B cell (primary cell): ENCODE results near the gene PHF13.

Experiments
- EZH2 ChIP-seq: IDR thresholded peaks from 2 replicates; pipeline ENCODE4 v1.6.1; 2012; ENCODE audit warnings: borderline replicate concordance, low read depth, mild to moderate bottlenecking, moderate library complexity, low read length; ENCODE audit not compliant: insufficient read depth, poor library complexity, severe bottlenecking
- TF ChIP-seq, protein P1 (sequence below): fragments of 200-600 bp; IDR thresholded peaks from one replicate; pipeline ENCODE4 v1.8.0; 2022; ENCODE audit warnings: antibody characterized with exemption, mild to moderate bottlenecking

DNA sequence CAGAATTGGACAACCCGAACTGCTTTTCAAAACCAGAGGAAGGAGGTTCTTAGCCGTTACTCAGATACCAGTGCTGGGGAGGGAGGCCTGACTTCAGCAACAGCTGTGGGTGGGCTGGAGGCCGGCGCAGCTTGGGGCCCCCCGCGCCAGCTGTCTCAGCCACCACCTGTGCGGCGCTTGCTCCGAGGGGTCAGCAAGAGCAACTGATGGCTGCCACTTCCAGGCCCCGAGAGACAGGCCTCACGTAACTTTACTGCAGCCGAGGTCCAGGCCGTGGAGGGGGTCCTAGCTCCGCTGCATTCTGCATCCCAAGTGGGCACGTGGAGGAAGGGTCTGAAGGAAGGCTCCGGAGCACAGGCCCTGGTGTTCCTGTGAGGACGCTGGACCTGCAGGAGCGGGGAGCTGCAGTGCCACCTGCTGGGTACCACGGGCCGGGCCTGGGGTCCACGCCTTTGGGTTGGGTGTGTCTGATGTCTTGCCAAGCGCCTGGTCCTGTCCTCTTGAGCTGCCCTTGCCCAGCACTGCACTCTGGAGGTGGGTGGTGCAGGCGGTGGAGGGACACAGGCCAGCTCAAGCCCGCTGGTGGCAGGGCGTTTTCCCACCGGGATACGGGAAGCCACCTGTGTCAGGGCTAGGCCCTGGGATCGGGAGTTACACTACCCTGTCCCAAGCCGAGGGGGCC, 21.0 kb downstream of the PHF13 start:
- TF ChIP-seq, protein P1, sequence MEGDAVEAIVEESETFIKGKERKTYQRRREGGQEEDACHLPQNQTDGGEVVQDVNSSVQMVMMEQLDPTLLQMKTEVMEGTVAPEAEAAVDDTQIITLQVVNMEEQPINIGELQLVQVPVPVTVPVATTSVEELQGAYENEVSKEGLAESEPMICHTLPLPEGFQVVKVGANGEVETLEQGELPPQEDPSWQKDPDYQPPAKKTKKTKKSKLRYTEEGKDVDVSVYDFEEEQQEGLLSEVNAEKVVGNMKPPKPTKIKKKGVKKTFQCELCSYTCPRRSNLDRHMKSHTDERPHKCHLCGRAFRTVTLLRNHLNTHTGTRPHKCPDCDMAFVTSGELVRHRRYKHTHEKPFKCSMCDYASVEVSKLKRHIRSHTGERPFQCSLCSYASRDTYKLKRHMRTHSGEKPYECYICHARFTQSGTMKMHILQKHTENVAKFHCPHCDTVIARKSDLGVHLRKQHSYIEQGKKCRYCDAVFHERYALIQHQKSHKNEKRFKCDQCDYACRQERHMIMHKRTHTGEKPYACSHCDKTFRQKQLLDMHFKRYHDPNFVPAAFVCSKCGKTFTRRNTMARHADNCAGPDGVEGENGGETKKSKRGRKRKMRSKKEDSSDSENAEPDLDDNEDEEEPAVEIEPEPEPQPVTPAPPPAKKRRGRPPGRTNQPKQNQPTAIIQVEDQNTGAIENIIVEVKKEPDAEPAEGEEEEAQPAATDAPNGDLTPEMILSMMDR, result peak; percentile 30
- TF ChIP-seq EZH2, result no peak
